ENCODE data around the gene ARHGAP27. TPM values are rescaled to one million over a fixed set of nuclear protein-coding genes. Genes with fewer than 3 reads are reported as not detected.

Gene ARHGAP27
- total RNA-seq, 1 experiment from 2014 or later, result 61.4 TPM

DNA sequence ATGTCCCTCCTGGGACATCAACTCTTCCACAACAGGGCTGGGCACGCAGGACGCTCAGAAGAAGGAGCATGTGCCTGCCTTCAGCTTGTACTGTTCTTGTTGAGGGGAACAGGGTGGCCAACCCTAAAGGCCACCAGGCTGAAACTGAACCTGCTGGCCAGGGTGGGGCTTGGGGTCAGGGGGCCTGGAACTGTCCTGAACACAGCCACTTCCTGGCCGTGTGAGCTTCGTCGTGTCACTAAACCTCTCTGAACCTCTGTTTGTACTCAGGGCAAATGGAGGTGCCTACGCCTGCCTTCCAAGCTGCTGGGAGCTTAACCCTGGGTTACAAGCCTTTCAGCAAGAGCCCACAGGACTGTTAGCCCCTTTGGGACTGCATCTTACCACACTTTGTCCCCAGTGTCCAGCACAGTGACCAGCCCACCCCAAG is 6.7 kb downstream of the ARHGAP27 start:
- peaks cover 48% of the 10 kb centered on the region for H3K4me1 ChIP-seq (replicated peaks; ENCODE audit: insufficient read depth)
- H3F3A ChIP-seq (ENCODE audit: insufficient read depth, low read depth), result peaks cover 27% of the 10 kb centered on the region
- ChIA-PET POLR2A (ENCODE audit: unreplicated experiment) (interaction anchor here (0.7 kb wide), 3 partner anchors 111 to 228 kb away, joined by 3 read pairs; no protein-coding TSS in a partner anchor), CTCF (interaction anchor here (0.6 to 1.7 kb wide), 5 partner anchors 64 to 375 kb away, joined by 3 to 12 read pairs (median 8); partner anchors contain the start of gene ACBD4)
- H3K79me2 ChIP-seq (ENCODE audit: low read depth), result peaks cover 55% of the 10 kb centered on the region
- intact Hi-C loops (cut with micrococcal nuclease; ENCODE audit: unreplicated experiment), result loop anchor here (2.0 to 10.0 kb wide), 5 partner anchors 29 to 409 kb away; partner anchors contain the start of gene HEXIM1
- H3K27ac ChIP-seq, result peak overlapping the region; percentile 27; the same call in 1 of the 2 replicates
- H3K36me3 ChIP-seq (ENCODE audit: low read depth), result no peaks in the 10 kb centered on the region
- H3K27me3 ChIP-seq (ENCODE audit: insufficient read depth, low read depth), result no peaks in the 10 kb centered on the region
- no peaks in the 10 kb centered on the region for H3K9me2 ChIP-seq (ENCODE audit: insufficient read depth)
- peak overlapping the region; percentile 13; the same call in 1 of the 2 replicates for H3K4me3 ChIP-seq
- no peaks in the 10 kb centered on the region for H3K9me3 ChIP-seq (ENCODE audit: insufficient read depth, low read depth)
- peaks cover 33% of the 10 kb centered on the region for H4K20me1 ChIP-seq (ENCODE audit: insufficient read depth)
- peak; percentile 16; the same call in 1 of the 2 replicates for TF ChIP-seq CTCF (conservative IDR thresholded peaks at IDR 0.05)
- no peak for TF ChIP-seq EZH2 (IDR thresholded peaks at IDR 0.05; ENCODE audit: low read depth)
- H3K4me2 ChIP-seq, result peak overlapping the region; percentile 99
- BruUV-seq (replicated peaks), result TSS peak; percentile 39
- H2AFZ ChIP-seq, result no peak overlapping the region
- DNase-seq, result no peak

DNA sequence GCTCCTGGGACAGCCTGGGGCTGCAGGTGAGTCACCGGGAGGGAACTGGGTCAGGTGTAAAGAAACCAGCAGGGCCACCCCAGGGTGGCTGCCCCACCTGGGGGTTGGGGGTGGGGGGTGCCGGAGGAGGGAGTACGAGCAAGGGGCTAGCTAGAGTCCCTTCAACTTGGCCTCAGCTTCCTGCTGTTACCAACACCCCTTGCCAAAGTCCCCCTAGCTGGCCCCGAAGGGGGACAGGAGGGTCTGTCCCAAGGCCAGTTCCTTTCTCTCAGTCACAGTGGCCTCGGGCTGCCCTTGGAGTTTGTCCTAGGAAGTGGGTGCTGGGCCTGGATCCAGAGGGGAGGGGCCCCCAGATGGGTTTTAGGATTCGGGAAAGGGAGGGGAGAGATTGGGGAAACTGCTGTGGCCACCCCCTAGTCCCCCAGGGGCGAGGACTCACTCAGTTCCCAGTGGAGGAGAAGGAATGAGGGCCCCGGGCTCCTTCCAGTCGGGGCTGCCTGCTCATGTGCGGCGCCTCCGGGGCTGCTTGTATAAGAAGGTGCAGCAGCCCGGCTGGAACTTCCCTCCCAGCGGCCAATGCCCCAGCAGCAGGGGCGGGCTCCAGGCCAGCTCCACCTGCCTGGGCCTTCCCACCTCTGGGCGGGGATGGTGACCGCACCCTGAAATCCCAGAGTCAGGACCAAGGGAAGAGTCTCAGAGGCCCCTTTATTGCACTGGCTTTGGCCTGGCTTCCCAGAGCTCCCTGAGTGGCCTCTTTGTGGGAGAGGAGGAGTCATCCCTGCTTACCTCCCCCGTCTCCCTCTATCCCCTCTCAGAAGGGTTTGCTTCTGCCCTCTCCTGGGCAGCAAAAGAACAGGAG is 7.3 kb downstream of the ARHGAP27 start:
- Histone ChIP-seq H3K27ac (peak overlapping the region; percentile 81), H3K27me3 (ENCODE audit: insufficient read depth, low read depth) (no peaks in the 10 kb centered on the region), H3K79me2 (ENCODE audit: low read depth) (peaks cover 62% of the 10 kb centered on the region), H2AFZ (0 out of 2 replicates have a peak overlapping the region, but pooled peaks have one; percentile 52), H3K4me3 (peak overlapping the region; percentile 65), H3K36me3 (ENCODE audit: low read depth) (no peaks in the 10 kb centered on the region), H3K9me3 (ENCODE audit: insufficient read depth, low read depth) (no peaks in the 10 kb centered on the region), H4K20me1 (ENCODE audit: insufficient read depth) (peaks cover 40% of the 10 kb centered on the region), H3K9me2 (ENCODE audit: insufficient read depth) (no peaks in the 10 kb centered on the region), H3F3A (ENCODE audit: insufficient read depth, low read depth) (peaks cover 24% of the 10 kb centered on the region), H3K4me2 (peak overlapping the region; percentile 99), H3K4me1 (replicated peaks; ENCODE audit: insufficient read depth) (peaks cover 44% of the 10 kb centered on the region)
- no peak for TF ChIP-seq EZH2 (IDR thresholded peaks at IDR 0.05; ENCODE audit: low read depth)
- TF ChIP-seq CTCF (conservative IDR thresholded peaks at IDR 0.05), result peak; percentile 71
- intact Hi-C loops (cut with micrococcal nuclease; ENCODE audit: unreplicated experiment), result loop anchor here (2.0 to 10.0 kb wide), 5 partner anchors 29 to 409 kb away; partner anchors contain the start of gene HEXIM1
- ChIA-PET CTCF (interaction anchor here (0.5 to 1.7 kb wide), 11 partner anchors 65 to 480 kb away, joined by 3 to 13 read pairs (median 4); partner anchors contain the start of gene ACBD4), POLR2A (ENCODE audit: unreplicated experiment) (interaction anchor here (0.5 to 0.7 kb wide), 7 partner anchors 108 to 296 kb away, joined by 3 to 20 read pairs (median 3); no protein-coding TSS in a partner anchor)
- peak; percentile 96 to 99 for DNase-seq
- TSS peak; percentile 27 for BruUV-seq (replicated peaks)

DNA sequence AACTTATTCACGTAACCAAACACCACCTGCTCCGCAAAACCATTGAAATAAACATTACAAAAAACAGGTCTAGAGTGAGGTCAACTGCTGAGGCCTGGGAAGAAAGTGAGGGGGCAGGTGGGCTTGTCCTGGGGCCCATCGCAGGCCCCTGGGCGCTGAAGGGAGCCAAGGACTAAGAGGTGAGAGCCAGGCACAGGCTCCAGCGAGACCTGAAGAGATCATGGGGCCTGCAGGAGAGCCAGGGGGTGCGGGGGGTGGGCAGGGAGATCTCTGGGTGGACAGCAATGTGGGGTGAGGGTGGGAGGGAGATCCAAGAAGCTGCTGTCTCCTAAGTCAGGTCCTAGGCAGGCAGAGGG is 7.9 kb downstream of the ARHGAP27 start:
- no TSS peak for BruUV-seq (replicated peaks)
- H3K36me3 ChIP-seq (ENCODE audit: low read depth), result 0 out of 2 replicates have a peak, but pooled peaks cover 6% of the 10 kb centered on the region
- peaks cover 46% of the 10 kb centered on the region for H4K20me1 ChIP-seq (ENCODE audit: insufficient read depth)
- peak overlapping the region; percentile 65 for H3K4me3 ChIP-seq
- H3K27ac ChIP-seq, result peak overlapping the region; percentile 81
- DNase-seq, result no peak
- H3K9me2 ChIP-seq (ENCODE audit: insufficient read depth), result no peaks in the 10 kb centered on the region
- no peaks in the 10 kb centered on the region for H3K27me3 ChIP-seq (ENCODE audit: insufficient read depth, low read depth)
- no peaks in the 10 kb centered on the region for H3K9me3 ChIP-seq (ENCODE audit: insufficient read depth, low read depth)
- TF ChIP-seq CTCF (conservative IDR thresholded peaks at IDR 0.05) (no peak), EZH2 (IDR thresholded peaks at IDR 0.05; ENCODE audit: low read depth) (no peak)
- ChIA-PET CTCF (interaction anchor here (1.7 kb wide), 1 partner anchor 289 kb away, joined by 8 read pairs; the partner anchor contains the start of gene ACBD4), POLR2A (ENCODE audit: unreplicated experiment) (interaction anchor here (0.6 to 0.7 kb wide), 2 partner anchors 108 to 1109 kb away, joined by 3 read pairs; no protein-coding TSS in a partner anchor)
- intact Hi-C loops (cut with micrococcal nuclease; ENCODE audit: unreplicated experiment), result loop anchor here (2.0 to 10.0 kb wide), 5 partner anchors 28 to 410 kb away; partner anchors contain the start of gene HEXIM1
- H2AFZ ChIP-seq, result no peak overlapping the region
- H3F3A ChIP-seq (ENCODE audit: insufficient read depth, low read depth), result peaks cover 27% of the 10 kb centered on the region
- peak overlapping the region; percentile 99 for H3K4me2 ChIP-seq
- H3K79me2 ChIP-seq (ENCODE audit: low read depth), result peaks cover 68% of the 10 kb centered on the region
- peaks cover 46% of the 10 kb centered on the region for H3K4me1 ChIP-seq (replicated peaks; ENCODE audit: insufficient read depth)

Measured in PC-9 (cell line).